HFF-Myc (cell line): ENCODE measurements around the gene TSPAN4.

Source experiments
- DNase-seq: peaks from one replicate; pipeline ENCODE4 v3.0.0-alpha.2; 2011; ENCODE audit warnings: low read depth; ENCODE audit errors: extremely low read depth
- H3K4me3 ChIP-seq: replicated peaks from 2 replicates; pipeline ENCODE4 v1.5.1; 2011; ENCODE audit warnings: low read depth, mild to moderate bottlenecking, control low read depth, low read length
- TF ChIP-seq, protein P1 (sequence below): IDR thresholded peaks from 2 replicates; pipeline ENCODE4 v1.5.1; 2012; ENCODE audit warnings: mild to moderate bottlenecking, low read depth, low read length, control low read depth; ENCODE audit errors: missing control alignments

The TSPAN4 gene

DNA sequence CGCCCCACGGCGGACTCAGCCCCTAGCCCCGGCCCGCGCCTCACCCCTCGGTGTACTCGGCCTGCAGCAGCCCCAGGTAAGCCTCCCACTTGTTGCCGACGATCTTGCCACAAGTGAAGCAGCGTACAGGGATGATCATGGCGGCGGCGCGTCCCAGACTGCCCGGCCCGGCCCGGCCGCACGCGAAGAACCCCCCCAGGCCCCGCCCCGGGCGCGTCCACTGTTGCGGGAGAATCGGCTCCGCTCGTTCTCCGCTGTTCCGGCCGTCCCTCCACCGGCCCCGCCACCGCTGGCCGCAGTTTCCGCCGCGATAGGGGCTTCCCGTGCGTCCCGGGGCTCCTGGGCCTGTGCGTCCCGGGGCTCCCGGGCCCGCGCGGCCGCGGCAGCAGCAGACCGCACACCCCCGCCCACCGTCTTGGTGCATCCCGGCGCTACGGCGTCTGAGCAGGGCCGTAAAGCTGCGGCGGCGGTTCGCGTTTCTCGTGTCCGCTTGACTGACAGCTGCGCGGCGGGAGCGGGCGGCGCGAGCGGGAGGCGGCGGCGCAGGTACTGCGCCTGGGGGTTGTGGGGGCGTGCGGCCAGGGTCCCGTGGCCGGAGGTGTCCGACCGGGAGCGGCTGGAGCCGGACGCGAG is at the start of gene TSPAN4, which contains the start of gene POLR2L:
TSS of gene TSPAN4 (plus strand) at position 483 of the 633 bp plus-strand sequence. CDS start 7,453 bp downstream, outside the sequence.
TSS of gene POLR2L (minus strand) at position 160 of the 633 bp plus-strand sequence. CDS start at position 139, 21 bp downstream.
- H3K4me3 ChIP-seq: peak within 1 kb of the TSS; percentile 98
- peak; percentile 62 for DNase-seq
- TF ChIP-seq, protein P1, sequence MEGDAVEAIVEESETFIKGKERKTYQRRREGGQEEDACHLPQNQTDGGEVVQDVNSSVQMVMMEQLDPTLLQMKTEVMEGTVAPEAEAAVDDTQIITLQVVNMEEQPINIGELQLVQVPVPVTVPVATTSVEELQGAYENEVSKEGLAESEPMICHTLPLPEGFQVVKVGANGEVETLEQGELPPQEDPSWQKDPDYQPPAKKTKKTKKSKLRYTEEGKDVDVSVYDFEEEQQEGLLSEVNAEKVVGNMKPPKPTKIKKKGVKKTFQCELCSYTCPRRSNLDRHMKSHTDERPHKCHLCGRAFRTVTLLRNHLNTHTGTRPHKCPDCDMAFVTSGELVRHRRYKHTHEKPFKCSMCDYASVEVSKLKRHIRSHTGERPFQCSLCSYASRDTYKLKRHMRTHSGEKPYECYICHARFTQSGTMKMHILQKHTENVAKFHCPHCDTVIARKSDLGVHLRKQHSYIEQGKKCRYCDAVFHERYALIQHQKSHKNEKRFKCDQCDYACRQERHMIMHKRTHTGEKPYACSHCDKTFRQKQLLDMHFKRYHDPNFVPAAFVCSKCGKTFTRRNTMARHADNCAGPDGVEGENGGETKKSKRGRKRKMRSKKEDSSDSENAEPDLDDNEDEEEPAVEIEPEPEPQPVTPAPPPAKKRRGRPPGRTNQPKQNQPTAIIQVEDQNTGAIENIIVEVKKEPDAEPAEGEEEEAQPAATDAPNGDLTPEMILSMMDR: no peak

GRCh38 chr11:792873-793272 is 49.8 kb upstream of the TSPAN4 start:
- no peak for DNase-seq
- H3K4me3 ChIP-seq: no peak overlapping the region
- TF ChIP-seq, protein P1: no peak

DNA sequence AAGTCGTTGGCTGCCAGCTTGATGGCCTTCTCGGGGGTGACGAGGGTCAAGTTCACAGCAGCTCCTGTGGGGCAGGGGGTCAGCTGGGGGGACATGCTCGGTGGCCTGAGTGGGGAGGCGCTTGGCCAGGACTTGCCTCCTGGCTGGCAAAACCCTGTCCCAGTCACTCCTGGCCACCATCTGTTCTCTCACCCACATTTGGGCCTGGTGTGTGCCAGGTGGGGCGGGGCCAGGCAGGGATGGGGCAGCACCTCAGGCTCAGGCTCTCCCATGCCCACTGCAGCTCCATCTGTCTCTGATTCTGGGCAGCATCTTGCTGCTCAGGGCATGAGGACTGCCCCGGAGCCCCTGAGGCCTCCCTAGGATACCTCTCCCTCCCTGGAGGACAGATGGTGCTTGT is 49.1 kb upstream of the TSPAN4 start:
- DNase-seq: no peak
- H3K4me3 ChIP-seq: no peak overlapping the region
- TF ChIP-seq, protein P1: no peak

DNA sequence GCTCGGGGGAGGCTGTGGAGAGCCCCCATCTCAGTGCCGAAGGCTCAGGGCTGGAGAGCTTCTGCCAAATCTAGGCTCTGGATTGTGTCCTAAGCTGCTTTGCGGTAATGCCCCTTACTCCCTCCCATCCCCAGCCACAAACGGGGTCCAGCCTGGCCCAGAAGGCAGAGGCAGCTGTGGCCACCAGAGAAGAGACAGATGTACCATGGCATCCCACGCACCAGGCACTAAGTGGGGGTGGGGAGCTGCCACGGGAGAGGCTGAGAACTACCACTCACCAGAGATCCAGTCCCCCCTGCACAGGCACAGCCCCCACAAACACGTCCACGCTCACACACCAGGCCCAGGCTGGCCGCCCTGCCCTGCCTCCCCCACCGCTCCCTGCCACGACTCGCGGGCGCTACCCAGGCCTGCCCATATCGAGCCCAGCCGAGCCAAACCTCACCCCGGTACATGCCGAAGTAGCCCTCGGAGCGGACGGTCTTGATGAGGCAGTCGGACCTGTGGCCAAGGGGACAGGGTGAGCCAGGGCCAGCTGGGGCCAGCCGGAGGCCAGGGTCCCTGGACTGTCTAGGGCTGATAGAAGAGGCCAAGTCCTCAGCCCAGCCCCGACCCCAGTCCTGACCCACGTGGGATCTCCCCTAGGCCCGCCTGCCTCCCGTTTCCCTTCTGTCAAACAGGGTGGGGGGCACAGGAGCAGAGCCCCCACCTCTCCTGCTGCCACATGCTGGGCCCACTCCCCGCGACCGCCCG is 48.5 kb upstream of the TSPAN4 start:
- no peak overlapping the region for H3K4me3 ChIP-seq
- DNase-seq: no peak
- TF ChIP-seq, protein P1: no peak

- DNase-seq: no peak
- TF ChIP-seq, protein P1: no peak
- peak overlapping the region; percentile 79 for H3K4me3 ChIP-seq
Observed at GRCh38 chr11:794766-795633, 47.7 kb upstream of the TSPAN4 start.
